ENCODE data around the gene ZNF827.
A peak's percentile ranks its signal among the peaks of the same experiment; 100 is the strongest.
"Not testable (repeated sequence)": the region's sequence is repeated elsewhere in the genome, so short reads cannot be mapped to it uniquely, and the experiment has no call there.

The ZNF827 gene

DNA sequence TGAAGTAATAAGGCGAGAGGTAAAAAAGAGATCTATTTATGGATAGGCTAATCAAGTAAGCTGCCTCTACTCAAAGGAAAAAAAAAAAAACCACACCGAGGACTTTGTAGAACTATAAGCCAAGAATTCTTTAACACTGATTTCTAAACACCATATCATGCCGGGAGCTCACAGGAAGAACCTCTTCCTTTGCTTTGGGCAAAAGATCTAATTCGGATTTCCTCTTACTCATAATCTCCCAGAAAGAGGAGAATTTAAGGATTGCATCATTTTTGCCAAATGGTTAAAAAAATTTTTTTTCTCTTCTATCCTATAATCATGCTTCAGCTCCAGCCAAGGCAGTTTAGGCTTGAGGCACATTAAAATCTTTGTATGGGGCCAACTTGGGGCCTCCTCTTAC is 95.5 kb downstream of the ZNF827 start:
- Histone ChIP-seq H3K36me3 (ENCODE audit: control insufficient read depth, insufficient read depth, low read length) (peaks cover 62% of the 10 kb centered on the region), H3K9me3 (ENCODE audit: control insufficient read depth, insufficient read depth, low read depth, low read length) (no peaks in the 10 kb centered on the region), H3K27ac (ENCODE audit: low read depth, low read length) (peak overlapping the region; percentile 20; the same call in 1 of the 2 replicates), H3K27me3 (ENCODE audit: control insufficient read depth, insufficient read depth, low read length) (no peaks in the 10 kb centered on the region), H3K4me1 (ENCODE audit: control insufficient read depth, insufficient read depth, low read length) (peaks cover 39% of the 10 kb centered on the region), H3K4me3 (ENCODE audit: low read depth, low read length) (no peak overlapping the region), H3K9ac (ENCODE audit: low read length) (no peak overlapping the region)

DNA sequence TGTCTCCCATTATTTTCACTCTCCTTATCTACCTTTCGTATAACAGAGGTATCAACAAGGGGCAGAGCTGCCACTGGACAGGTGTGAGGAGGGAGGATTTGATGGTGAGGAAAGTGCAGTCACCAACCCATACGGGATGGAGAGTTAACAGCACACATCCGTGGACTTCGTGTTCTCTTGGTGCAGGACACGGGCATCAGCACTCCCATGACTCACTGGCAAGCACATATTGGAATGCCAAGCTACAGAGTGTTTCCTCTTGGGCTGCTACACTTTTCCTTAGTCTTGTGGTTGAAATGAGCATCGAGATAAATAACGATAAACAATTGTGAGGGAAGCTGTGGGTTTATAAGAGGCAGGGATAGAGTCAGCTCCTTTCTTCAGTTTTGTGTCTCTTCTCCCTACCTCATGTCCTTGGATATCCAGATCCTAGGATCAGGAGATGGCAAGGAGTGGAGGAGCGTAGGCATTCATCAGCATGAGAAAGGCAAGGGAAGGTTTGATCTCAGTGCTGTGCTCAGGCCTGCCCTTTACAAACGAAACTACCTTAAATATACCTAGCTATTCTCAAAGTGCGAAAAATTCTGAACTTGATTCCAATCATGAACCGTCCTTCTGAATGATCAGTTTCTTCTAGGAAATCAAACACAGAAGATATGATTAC is 96.3 kb downstream of the ZNF827 start:
- H3K9me3 ChIP-seq (ENCODE audit: control insufficient read depth, insufficient read depth, low read depth, low read length): no peaks in the 10 kb centered on the region
- H3K4me3 ChIP-seq (ENCODE audit: low read depth, low read length): no peak overlapping the region
- H3K27ac ChIP-seq (ENCODE audit: low read depth, low read length): peak overlapping the region; percentile 20; the same call in 1 of the 2 replicates
- H3K4me1 ChIP-seq (ENCODE audit: control insufficient read depth, insufficient read depth, low read length): peaks cover 39% of the 10 kb centered on the region
- no peaks in the 10 kb centered on the region for H3K27me3 ChIP-seq (ENCODE audit: control insufficient read depth, insufficient read depth, low read length)
- H3K36me3 ChIP-seq (ENCODE audit: control insufficient read depth, insufficient read depth, low read length): peaks cover 60% of the 10 kb centered on the region
- no peak overlapping the region for H3K9ac ChIP-seq (ENCODE audit: low read length)

DNA sequence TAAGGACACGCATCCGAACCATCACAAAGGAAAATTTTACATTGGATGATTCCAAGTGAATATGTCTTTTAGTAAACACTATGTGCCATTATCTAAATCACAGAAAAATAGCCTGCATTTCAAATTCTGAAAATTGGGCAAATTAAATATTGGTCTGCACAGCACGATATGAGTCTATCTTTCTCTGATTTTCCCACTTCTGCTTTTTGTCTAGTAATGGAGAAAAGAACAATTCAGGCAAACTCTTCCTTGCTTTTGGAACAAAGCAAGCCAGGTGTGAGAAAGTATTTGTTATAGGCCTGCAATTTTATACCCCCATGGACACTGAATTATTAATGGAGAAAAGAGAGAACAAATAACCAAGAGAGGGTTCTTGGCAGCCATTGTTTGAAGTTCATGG is 97.8 kb downstream of the ZNF827 start:
- peaks cover 53% of the 10 kb centered on the region for H3K36me3 ChIP-seq (ENCODE audit: control insufficient read depth, insufficient read depth, low read length)
- peaks cover 39% of the 10 kb centered on the region for H3K4me1 ChIP-seq (ENCODE audit: control insufficient read depth, insufficient read depth, low read length)
- H3K27ac ChIP-seq (ENCODE audit: low read depth, low read length): no peak overlapping the region
- no peaks in the 10 kb centered on the region for H3K27me3 ChIP-seq (ENCODE audit: control insufficient read depth, insufficient read depth, low read length)
- H3K9me3 ChIP-seq (ENCODE audit: control insufficient read depth, insufficient read depth, low read depth, low read length): no peaks in the 10 kb centered on the region
- no peak overlapping the region for H3K4me3 ChIP-seq (ENCODE audit: low read depth, low read length)
- H3K9ac ChIP-seq (ENCODE audit: low read length): no peak overlapping the region

DNA sequence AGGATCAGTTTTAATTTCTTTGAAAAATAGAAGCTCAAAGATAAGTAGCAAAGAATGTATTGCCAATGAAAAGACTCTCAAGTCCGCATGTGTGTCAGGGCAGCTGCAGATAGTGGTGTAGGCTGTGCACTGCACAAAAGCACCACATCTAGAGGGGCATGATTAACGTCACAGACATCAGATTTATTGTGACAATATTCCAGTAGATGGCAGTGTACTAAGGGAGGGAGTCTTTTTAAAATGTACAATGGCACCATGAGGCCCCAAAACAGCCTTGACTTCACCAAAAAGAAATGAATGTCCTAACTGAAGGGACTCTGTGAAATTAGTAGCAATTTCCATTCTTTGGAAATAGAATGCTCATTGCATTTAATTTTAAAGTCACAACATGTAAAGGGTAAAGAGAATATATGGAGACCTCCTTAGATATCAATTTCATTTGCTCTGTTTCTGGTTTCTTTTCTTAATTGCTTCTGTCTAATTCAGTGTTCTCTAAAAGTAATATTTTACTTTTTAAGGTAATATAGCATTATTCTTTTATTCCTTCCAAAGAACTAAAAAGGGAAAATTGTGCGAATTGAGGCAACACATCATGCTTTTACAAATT is 98.4 kb downstream of the ZNF827 start:
- Histone ChIP-seq H3K27ac (ENCODE audit: low read depth, low read length) (no peak overlapping the region; the same call in 1 of the 2 replicates), H3K9ac (ENCODE audit: low read length) (no peak overlapping the region), H3K4me3 (ENCODE audit: low read depth, low read length) (no peak overlapping the region), H3K27me3 (ENCODE audit: control insufficient read depth, insufficient read depth, low read length) (no peaks in the 10 kb centered on the region), H3K4me1 (ENCODE audit: control insufficient read depth, insufficient read depth, low read length) (peaks cover 39% of the 10 kb centered on the region), H3K9me3 (ENCODE audit: control insufficient read depth, insufficient read depth, low read depth, low read length) (no peaks in the 10 kb centered on the region), H3K36me3 (ENCODE audit: control insufficient read depth, insufficient read depth, low read length) (peaks cover 49% of the 10 kb centered on the region)

DNA sequence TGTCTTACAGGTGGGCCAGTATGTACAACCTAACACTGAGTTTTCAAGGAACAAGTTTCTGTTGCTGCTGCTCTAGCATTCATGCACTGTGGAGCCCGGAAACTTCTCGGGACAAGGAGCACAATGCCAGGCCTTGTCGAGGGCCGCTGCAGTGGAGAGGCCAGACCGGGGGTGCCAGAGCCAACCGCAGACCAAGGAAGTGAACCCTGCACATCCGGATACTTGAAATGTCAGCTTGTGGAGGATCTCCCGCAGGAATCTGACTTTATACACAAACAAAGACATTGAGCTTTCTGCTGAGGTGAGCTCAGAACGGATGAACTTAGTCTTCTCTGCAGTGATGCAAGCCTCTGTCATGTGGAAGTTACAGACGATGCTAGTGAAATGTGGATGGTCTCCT is 99.5 kb downstream of the ZNF827 start:
- Histone ChIP-seq H3K4me1 (ENCODE audit: control insufficient read depth, insufficient read depth, low read length) (peaks cover 39% of the 10 kb centered on the region), H3K9ac (ENCODE audit: low read length) (peak overlapping the region; percentile 36), H3K27ac (ENCODE audit: low read depth, low read length) (peak overlapping the region; percentile 99), H3K27me3 (ENCODE audit: control insufficient read depth, insufficient read depth, low read length) (no peaks in the 10 kb centered on the region), H3K36me3 (ENCODE audit: control insufficient read depth, insufficient read depth, low read length) (peaks cover 40% of the 10 kb centered on the region), H3K4me3 (ENCODE audit: low read depth, low read length) (no peak overlapping the region), H3K9me3 (ENCODE audit: control insufficient read depth, insufficient read depth, low read depth, low read length) (no peaks in the 10 kb centered on the region)

DNA sequence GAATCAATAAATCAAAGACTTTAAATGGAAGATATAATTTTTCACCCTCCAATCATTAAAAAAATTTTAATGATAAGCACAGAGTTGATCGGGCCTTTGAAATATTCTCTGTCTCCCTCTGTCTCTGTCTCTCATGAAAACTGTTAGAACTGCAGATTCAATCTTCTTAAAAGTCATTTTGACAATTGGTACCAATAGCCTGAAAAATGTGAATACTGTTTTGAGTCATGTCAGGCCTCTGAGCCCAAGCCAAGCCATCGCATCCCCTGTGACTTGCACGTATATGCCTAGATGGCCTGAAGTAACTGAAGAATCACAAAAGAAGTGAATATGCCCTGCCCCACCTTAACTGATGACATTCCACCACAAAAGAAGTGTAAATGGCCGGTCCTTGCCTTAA is 106.2 kb downstream of the ZNF827 start:
- Histone ChIP-seq H3K9ac (ENCODE audit: low read length) (peak overlapping the region; percentile 91), H3K36me3 (ENCODE audit: control insufficient read depth, insufficient read depth, low read length) (peaks cover 12% of the 10 kb centered on the region), H3K27ac (ENCODE audit: low read depth, low read length) (peak overlapping the region; percentile 27; the same call in 1 of the 2 replicates), H3K4me1 (ENCODE audit: control insufficient read depth, insufficient read depth, low read length) (peaks cover 22% of the 10 kb centered on the region)
- not testable (repeated sequence) for H3K27me3 ChIP-seq (ENCODE audit: control insufficient read depth, insufficient read depth, low read length); H3K9me3 ChIP-seq (ENCODE audit: control insufficient read depth, insufficient read depth, low read depth, low read length); H3K4me3 ChIP-seq (ENCODE audit: low read depth, low read length)

DNA sequence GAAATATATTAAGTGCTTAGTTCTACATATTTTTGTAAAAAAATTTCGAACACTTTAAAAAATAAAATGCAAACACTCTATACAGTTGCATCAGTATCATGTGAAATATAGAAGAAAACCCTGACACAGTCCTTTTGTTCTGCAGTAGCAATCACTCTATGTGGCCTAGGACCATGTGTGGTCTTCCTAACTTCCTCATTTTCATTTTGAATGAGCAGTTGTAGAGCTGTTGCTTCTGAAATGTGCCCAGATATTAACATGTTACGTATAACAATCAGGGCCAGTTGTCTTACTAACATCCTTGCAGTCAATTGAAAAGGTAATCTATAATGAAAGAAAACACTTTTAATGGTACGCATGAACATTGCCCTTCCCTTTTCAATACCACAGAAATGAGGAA is 107.9 kb downstream of the ZNF827 start:
- no peaks in the 10 kb centered on the region for H3K9me3 ChIP-seq (ENCODE audit: control insufficient read depth, insufficient read depth, low read depth, low read length)
- peaks cover 14% of the 10 kb centered on the region for H3K36me3 ChIP-seq (ENCODE audit: control insufficient read depth, insufficient read depth, low read length)
- peak overlapping the region; percentile 58; the same call in 1 of the 2 replicates for H3K27ac ChIP-seq (ENCODE audit: low read depth, low read length)
- H3K27me3 ChIP-seq (ENCODE audit: control insufficient read depth, insufficient read depth, low read length): no peaks in the 10 kb centered on the region
- no peak overlapping the region for H3K9ac ChIP-seq (ENCODE audit: low read length)
- H3K4me3 ChIP-seq (ENCODE audit: low read depth, low read length): no peak overlapping the region
- peaks cover 22% of the 10 kb centered on the region for H3K4me1 ChIP-seq (ENCODE audit: control insufficient read depth, insufficient read depth, low read length)

DNA sequence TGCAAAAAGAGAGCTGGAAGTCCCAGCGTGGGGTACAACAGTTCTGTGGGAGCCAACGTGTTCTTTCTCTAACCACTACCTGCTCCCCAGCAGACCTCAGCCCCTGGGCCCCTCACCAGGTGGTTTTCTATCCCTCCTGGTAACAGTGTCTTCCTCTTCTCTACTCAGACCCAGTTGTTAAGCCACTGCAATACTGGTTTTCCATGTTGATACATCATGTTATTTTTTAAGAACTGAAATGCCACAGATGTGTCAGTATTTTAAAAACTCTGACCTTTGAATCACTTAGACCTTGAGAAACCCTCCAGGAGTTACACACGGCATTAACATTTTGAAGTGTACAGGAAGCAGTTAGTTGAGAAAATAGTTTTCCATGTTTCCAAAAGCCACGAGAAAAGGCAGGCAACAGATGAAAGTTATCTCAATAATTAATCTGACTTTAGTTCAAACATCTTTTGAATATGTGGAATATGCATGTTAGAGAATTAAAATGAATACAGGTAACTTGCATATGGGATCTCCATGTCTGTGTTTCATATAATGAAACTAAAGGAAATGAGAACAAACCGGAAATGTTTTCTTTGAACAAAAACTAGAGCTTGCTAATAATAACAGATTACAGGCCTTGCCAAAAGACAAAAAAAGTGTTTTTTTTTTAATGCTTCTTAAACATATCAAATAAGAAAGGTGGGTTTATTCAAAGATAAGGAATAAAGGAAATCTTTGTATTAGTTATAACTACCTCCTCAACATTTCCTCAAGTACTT is 108.8 kb downstream of the ZNF827 start:
- Histone ChIP-seq H3K9ac (ENCODE audit: low read length) (no peak overlapping the region), H3K27me3 (ENCODE audit: control insufficient read depth, insufficient read depth, low read length) (no peaks in the 10 kb centered on the region), H3K36me3 (ENCODE audit: control insufficient read depth, insufficient read depth, low read length) (peaks cover 19% of the 10 kb centered on the region), H3K9me3 (ENCODE audit: control insufficient read depth, insufficient read depth, low read depth, low read length) (no peaks in the 10 kb centered on the region), H3K27ac (ENCODE audit: low read depth, low read length) (peak overlapping the region; percentile 59; the same call in 1 of the 2 replicates), H3K4me3 (ENCODE audit: low read depth, low read length) (no peak overlapping the region), H3K4me1 (ENCODE audit: control insufficient read depth, insufficient read depth, low read length) (peaks cover 31% of the 10 kb centered on the region)

DNA sequence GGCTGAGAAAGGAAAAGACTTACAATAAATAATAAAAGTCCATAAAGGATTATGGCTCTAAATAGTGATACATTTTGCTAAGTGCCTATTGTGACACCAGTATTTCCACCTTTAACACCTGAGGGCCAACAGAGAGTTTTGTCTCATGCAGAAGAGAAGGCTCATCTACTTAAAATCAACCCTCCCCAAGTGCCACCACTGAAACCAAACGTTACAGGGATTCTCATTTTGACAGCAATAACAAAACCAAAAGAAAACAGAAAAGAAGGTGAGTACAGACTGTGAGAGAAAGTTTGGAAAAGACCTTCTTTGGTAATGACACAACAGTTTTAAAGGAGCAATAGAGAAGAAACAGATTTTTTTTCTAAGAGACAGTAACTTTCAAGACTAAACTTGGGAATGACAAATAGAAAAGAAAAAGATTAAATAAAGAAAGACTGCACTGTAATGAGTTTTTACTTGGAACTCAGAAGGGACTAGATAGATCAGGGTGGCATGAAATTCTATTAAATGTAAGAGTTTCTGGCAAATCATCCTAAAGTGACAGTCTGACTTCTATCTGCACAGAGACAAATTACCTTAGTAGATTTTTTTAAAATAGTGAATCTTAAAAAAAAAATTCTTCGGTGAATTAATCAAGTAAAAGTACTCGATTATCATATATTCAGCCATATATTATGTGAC is 109.7 kb downstream of the ZNF827 start:
- no peaks in the 10 kb centered on the region for H3K9me3 ChIP-seq (ENCODE audit: control insufficient read depth, insufficient read depth, low read depth, low read length)
- H3K27ac ChIP-seq (ENCODE audit: low read depth, low read length): 0 out of 2 replicates have a peak overlapping the region, but pooled peaks have one; percentile 59
- H3K9ac ChIP-seq (ENCODE audit: low read length): no peak overlapping the region
- H3K4me1 ChIP-seq (ENCODE audit: control insufficient read depth, insufficient read depth, low read length): peaks cover 39% of the 10 kb centered on the region
- H3K4me3 ChIP-seq (ENCODE audit: low read depth, low read length): no peak overlapping the region
- H3K27me3 ChIP-seq (ENCODE audit: control insufficient read depth, insufficient read depth, low read length): no peaks in the 10 kb centered on the region
- peaks cover 19% of the 10 kb centered on the region for H3K36me3 ChIP-seq (ENCODE audit: control insufficient read depth, insufficient read depth, low read length)

DNA sequence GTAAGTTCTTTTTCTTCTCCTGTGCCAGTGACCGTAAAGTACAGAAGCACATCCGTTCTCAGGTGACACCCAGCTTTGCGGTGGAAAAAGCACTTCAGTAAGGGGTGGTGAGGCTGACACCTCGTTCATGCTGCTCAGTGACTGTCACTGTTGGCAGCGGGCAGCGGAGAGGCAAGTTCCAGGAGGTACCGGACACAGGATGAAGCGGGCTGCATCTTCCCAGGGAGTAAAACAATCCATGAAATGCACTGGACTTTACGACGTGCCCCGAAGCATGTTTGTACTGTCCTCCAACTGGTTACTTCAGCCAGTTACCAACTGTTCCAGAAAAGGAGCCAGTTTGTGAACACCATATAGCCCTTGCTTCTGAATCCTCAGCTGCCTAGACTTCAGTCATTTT is 110.7 kb downstream of the ZNF827 start:
- peaks cover 19% of the 10 kb centered on the region for H3K36me3 ChIP-seq (ENCODE audit: control insufficient read depth, insufficient read depth, low read length)
- H3K9ac ChIP-seq (ENCODE audit: low read length): no peak overlapping the region
- no peaks in the 10 kb centered on the region for H3K9me3 ChIP-seq (ENCODE audit: control insufficient read depth, insufficient read depth, low read depth, low read length)
- no peaks in the 10 kb centered on the region for H3K27me3 ChIP-seq (ENCODE audit: control insufficient read depth, insufficient read depth, low read length)
- H3K4me3 ChIP-seq (ENCODE audit: low read depth, low read length): no peak overlapping the region
- H3K4me1 ChIP-seq (ENCODE audit: control insufficient read depth, insufficient read depth, low read length): peaks cover 50% of the 10 kb centered on the region
- no peak overlapping the region for H3K27ac ChIP-seq (ENCODE audit: low read depth, low read length)
